Right renal pelvis (tissue), 4 donors: ENCODE results near the gene TM9SF4. TPM values are rescaled to one million over a fixed set of nuclear protein-coding genes. Genes with fewer than 3 reads are reported as not detected.
"Not testable (repeated sequence)": the region's sequence is repeated elsewhere in the genome, so short reads cannot be mapped to it uniquely, and the experiment has no call there.

Experiments
- DNase-seq, 4 donors: peaks; one replicate each; pipeline ENCODE4 v3.0.0-alpha.2; 2013; ENCODE audit warnings: low read depth in 4 of 4, low spot score in 3 of 4, missing footprints in 1 of 4
- polyA plus RNA-seq, 4 donors: library from polyadenylated mRNA; unstranded; fragments of 120-200 nt; gene quantifications; one replicate each; pipeline ENCODE4 v1.2.1, GENCODE V29; 2013; ENCODE audit not compliant: insufficient read length in 4 of 4

The TM9SF4 gene
- polyA plus RNA-seq, 4 donors = 69.8 to 74.8 (median 73.5) TPM

DNA sequence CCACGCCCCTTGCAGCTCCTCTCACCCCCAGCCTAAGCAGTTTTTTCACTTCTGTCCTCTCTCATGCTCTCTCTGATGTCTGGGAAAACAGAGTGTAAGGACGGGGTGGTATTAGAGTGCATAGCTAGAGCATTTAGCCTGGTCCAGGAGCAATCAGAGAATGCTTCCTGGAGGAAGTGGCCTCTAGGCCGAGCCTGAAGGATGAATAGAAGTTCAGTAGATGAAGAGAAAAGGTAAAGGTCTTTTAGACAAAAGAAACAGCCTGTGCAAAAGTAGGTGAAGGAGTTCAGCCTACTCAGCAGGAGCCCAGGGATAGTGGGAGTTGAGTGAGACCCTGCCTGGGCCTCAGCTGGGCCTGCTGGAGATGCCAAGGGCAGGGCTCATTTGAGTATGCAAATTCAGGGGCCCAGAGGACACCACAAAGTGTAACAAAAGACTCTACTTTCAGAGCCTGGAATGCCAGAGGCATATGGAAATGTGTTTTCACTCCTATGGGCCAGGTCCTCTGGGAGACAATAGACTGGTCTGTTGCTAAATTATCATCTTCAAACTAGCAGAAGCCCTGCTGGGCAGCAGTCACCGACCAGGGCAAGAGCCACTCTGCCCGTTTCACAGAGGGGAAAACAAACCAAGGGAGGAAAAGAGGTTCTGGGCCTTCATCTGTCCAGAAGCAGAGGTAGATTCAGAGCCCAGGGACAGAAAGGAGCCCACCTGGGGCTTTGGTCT is 19.7 kb upstream of the TM9SF4 start:
- no peak for DNase-seq

DNA sequence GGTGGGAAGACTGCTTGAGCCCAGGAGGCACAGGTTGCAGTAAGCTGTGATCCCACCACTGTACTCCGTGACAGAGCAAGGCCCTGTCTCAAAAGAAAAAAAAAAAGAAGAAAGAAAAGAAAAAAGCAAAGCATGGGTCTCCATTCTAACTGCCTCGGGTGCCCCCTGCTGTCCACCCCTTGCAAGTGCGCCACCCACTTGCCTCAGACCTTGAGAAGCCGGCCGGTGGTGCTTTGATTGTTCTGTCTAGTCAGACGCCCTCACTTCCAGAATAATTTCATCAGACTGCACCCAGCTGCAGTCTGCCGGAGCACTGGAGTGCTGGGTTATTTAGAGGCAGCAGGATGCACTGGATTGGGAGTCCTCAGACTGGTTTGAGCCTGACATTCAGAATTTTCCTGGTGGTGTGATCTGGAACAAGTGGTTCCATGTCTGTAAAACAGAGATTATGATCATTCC is 17.6 kb upstream of the TM9SF4 start:
- peak; percentile 49 to 62 (median 50) for DNase-seq

DNA sequence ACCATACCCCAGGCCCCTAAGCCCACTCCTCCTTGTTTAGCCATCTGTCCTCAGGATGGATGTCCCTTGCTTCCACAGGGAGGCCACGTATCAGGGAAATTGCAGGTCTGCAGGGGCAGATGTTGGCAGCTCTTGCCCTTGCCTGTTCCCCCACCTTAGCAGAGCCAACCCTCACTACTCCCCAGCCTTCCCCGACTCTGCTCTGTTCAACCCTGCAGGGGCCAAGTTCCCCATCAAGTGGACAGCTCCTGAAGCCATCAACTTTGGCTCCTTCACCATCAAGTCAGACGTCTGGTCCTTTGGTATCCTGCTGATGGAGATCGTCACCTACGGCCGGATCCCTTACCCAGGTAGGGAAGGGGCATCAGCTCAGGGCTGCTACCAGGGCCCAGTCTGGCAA is 10.7 kb upstream of the TM9SF4 start:
- DNase-seq = no peak

DNA sequence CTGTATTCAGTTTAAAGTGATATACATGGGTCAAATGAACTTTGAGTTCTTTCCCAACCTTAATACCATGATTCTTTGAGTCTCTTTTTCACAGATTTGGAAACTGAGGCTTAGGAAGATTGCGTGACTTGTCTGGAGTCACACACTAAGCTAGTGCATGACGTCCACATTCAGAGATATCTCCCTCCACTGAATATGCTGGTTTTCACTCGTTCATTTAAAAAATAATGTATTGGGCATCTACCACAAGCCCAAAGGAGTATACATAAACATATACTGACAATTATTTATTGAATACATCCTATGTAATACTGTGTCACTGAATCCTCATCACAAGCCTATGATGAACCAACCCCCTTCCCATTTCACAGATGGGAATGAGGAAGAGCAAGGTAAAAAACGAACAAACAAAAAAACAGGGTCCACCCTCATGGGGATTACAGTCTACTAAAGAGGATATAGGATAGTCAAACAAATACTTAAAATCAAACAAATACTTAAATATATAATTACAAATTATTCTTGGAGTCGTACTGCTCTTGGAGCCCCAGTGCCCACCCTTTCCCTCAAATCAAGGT is 611 bp upstream of the TM9SF4 start:
- no peak for DNase-seq

DNA sequence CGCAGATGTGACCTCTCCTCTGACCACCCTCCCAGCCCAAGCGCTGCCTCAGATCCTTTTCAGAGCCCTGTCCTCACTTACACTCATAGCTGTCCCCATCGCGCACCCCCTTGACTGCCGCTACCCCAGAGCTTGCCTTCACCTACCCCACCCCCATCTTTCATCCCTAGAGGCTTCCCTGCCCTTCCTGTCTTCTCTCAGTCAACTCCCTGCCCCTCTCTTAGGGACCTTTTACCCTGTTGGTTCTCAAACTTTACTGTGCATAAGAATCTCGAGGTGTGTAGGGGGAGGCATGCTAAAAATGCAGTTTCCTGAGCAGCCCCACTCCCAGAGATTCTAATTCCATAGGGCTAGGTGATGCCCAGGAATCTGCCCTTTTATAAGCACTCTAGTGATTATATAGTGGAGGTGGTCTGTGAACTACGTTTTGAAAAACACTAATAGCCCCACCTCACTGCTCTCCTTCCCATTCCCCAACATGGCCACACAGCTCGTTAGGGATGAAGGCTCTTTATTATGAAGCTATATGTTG is 725 bp downstream of the TM9SF4 start:
- DNase-seq = peak in 1 of 4 donors; percentile 11

DNA sequence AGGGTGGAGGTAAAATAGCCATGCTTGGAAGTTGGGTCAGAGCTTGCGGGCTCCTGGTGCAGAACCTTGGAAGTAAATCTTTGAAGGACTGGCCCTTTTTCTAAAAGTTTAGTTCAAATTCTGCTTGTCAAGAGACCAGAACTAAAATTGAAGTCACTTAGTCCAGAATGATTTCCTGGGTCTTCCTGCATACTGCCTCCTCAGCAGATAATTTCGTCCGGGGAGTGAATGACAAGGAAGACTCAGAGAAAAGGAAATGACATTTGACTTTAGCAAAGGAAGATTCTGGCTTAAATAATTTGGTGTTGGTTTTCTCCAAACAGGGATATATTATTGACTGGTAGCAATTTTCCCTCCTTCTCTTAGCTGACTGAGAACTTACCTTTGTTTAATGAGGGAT is 1.2 kb downstream of the TM9SF4 start:
- no peak for DNase-seq

DNA sequence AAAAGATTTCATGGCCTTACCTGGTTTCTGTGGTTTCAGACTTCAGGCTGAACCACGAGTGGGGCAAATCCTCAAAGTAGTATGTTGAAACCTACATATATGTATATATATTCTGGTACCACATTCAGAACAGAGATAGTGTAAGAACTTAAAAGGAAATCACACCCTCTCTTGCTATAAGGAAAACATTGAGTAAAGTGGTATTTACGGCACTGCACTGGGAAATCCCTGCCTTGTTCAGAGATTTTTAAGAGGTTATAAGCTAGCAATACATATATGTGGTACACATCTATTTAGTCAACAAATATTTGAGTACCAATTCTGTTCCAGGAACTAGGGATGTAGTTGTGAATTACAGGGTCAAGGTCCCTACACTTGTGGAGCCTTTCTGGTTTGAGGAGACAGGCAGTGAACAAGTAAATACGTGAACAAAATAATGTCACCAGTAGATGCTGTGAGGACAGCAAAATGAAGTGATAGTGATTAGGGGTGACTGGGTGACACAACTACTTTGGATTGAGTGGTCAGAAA is 1.7 kb downstream of the TM9SF4 start:
- DNase-seq = no peak

DNA sequence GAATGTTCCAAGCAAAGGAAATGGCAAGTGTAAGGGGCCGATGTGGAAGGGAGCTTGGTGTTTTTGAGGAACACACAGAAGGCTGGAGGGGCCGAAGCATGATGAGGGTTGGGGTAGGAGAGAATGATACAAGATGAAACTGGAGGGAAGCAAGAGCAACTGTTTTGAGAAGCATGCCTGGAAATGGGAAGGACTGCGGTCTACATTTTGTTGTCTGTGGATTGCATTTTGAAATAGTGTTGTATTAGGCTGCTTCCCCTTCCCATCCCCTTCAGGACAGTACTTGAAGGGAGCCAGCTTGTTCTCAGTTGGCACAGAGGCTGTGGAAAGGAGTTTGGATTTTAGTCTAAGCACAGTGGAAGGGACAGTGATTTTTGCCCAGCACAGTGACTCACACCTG is 2.2 kb downstream of the TM9SF4 start:
- DNase-seq = no peak

DNA sequence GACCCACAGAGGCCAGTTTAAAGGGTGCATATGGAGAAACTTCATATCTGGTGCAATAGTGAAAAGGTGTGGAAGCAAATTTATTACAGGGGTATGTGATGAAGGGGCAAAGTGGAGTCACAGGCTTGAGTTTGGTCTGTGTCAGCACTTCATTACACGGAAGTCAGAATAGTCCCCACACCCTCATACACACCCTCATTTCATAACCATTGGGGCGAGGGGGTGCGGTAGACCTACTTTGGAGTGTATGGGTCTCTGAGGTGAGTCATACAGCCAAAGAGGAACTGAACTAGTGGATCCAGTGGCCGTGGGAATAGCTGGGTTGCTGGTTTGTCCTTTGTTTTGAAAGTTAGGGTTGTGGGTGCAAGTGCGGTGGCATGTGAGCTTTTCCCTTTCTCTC is 3.3 kb downstream of the TM9SF4 start:
- no peak for DNase-seq

DNA sequence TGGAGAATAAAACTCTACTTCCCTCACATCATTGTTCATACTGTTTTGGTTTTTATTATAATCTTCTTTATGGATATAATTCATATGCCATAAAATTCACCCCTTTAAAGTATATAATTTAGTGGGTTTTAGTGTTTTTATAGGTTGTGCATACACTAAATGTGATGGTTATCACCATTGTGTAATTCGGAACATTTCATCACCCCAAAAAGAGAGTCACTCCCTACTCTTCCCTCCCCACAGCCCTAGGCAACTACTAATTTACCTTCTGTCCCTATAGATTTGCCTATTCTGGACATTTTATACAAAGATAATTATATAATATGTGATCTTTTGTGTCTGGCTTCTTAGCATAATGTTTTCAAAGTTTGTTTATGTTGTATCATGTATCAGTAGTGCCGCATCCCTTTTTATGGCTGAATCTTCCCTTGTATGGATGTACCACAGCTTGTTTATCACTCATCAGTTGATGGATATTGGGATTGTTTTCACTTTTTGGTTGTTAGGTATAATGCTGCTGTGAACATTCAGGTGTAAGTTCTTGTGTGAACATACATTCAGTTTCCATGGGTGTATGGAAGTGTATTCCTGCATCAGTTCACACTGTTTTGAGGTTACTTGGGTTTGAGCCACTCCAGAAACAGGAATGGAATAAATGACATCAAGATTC is 4.2 kb downstream of the TM9SF4 start:
- no peak for DNase-seq

DNA sequence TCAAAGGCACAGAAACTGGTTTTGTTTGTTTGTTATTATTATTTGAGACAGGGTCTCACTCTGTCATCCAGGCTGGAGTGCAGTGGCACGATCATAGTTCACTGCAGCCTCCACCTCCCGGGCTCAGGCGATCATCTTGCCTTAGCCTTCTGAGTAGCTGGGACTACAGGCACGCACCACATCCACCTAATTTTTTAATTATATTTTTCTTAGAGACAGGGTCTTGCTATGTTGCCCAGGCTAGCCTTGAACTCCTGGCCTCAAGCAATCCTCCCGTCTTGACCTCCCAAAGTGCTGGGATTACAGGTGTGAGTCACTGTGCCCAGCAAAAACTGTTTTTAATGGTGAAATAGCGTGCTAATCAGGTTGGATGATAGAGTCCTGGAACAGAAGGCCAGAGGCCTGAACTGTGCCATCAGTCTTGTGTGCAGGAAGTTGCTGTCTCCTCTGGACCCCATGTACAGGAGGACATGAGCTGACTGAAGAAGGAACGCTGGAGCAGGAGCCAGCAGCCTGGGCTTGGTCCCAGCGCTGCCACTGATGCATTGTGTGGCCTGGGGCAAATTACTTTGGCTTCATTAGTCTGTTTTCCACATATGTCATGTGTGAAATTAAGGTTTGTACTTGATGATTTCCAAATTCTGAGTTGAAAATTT is 4.9 kb downstream of the TM9SF4 start:
- DNase-seq = no peak

DNA sequence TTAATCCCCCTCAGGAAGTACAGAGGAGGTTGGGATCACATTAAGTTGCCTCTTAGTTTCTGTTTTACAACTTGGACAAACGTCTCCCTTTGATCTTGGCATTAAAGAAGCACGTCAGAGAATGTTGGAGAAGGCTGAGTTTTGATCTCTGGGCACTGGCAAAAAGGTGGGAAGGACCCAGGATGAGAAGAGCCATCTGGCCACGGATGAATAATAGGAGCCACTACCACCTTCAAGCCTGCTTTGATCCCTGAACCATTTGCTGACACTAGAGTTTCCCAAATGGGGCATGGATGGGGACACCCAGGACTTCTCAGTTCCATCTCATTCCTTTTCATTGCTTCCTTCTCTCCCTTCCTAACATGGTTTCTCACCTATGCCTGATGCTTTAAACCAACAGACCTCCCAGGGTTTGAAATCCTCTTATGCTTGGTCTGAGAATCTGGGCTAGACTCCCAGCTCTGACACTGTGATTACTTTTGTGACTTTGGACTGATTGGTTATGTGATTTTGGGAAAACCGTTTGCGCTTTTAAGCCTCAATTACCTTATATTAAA is 5.8 kb downstream of the TM9SF4 start:
- DNase-seq = no peak

DNA sequence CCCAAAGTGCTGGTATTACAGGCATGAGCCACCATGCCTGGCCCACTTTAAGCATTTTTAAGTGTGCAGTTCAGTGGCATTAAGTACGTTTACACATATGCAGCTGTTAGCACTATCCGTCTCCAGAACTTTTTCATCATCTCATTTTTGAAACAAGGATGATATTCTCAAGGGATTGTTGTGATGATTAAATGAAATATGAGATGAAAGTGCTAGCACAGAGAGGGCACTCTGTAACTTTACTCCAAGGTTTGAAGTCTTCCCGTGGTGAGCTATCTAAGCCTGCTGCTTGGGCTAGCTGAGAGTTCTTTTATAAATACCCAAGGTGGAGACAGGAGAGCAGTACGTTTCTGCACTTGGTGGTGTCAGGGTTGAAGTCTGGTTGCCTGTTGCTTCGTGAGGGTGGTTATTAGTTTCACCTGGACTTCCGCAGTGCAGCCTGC is 6.6 kb downstream of the TM9SF4 start:
- DNase-seq = no peak

DNA sequence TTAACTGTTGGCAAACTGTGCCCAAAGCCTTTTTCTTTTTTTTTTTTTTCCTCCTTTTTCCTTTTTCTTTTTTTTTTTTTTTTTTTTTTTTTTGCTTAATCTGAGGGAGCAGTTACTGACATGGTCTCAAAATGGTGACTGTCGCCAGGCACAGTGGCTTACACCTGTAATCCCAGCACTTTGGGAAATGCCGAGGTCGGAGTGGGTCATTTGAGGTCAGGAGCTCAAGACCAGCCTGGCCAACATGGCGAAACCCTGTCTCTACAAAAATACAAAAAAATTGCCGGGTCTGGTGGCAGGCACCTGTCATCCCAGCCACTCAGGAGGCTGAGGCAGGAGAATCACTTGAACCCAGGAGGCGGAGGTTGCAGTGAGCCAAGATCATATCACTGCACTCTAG is 7.3 kb downstream of the TM9SF4 start:
- not testable (repeated sequence) for DNase-seq

DNA sequence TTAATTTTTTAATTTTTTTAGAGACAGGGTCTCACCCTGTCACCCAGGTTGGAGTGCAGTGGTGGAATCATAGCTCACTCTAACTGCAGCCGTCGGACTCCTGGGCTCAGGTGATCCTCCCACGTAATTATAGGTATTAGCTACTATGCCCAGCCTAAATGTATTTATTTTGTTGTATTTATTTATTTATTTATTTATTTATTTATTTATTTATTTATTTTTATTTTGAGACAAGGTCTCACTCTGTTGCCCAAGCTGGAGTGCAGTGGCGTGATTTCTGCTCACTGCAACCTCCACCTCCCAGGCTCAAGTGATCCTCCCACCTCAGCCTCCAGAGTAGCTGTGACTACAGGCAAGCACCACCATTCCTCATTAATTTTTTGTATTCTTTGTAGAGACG is 8.9 kb downstream of the TM9SF4 start:
- DNase-seq = not testable (repeated sequence)

DNA sequence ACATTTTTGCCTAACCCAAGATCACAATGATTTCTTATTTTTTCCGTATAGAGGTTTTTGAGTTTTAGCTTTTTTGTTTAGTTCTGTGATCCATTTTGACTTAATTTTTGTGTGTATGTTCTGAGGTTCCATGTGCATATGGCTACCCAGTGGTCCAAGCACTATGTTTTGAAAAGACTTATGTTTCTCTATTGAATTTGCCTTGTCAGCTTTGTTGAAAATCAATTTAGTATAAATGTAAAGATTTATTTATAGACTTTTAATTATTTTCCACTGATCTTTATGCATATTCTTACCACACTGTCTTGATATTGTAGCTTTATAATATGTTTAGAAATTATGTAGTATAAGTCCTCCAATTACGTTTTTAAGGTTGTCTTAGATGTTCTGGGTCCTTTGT is 10.2 kb downstream of the TM9SF4 start:
- no peak for DNase-seq

DNA sequence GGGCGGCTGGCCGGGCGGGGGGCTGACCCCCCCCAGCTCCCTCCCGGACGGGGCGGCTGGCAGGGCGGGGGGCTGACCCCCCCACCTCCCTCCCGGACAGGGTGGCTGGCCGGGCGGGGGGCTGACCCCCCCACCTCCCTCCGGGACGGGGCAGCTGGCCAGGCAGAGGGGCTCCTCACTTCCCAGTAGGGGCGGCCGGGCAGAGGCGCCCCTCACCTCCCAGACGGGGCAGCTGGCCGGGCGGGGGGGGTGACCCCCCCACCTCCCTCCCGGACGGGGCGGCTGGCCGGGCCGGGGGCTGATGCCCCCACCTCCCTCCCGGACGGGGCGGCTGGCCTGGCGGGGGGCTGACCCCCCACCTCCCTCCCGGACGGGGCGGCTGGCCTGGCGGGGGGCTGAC is 12.4 kb downstream of the TM9SF4 start:
- not testable (repeated sequence) for DNase-seq

DNA sequence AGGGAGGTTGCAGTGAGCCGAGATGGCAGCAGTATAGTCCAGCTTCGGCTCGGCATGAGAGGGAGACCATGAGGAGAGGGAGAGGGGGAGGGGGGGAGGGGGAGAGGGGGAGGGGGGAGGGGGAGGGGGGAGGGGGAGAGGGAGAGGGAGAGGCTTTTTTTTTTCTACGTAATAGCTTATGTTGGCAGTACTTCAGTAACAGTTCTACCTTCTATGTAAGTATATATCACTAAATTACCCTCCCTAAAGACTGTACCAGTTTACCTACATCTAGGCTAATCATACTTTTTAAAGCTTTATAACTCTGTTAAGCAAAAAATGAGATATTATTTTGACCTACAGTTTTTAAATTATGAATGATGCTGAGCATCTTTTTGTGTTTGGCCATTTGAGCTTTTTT is 13.6 kb downstream of the TM9SF4 start:
- no peak for DNase-seq

DNA sequence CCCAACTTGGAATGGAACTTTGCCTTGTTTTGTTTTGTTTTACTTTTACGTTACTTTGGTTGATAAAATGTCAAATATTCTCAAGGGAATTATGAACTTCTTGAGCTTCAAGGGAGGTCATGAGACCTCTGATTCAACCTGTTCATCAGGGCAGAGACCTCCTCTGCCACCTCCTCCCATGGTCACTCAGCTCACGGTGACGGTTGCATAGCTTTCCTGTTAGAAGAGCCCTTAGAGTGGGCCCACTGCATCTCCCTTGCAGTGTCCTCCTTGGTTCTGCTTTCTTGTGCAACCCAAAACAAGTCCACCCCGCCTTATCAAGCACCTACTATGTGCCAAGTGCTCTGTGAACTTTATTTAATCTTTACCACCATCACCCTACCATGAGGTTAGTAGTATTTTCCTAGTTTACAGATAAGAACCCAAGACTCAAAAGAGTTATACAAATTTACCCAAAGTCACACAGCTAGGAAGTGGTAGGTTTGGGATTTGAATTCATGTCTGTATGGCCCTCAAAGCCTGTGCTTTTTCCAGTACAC is 15.5 kb downstream of the TM9SF4 start:
- DNase-seq = no peak

DNA sequence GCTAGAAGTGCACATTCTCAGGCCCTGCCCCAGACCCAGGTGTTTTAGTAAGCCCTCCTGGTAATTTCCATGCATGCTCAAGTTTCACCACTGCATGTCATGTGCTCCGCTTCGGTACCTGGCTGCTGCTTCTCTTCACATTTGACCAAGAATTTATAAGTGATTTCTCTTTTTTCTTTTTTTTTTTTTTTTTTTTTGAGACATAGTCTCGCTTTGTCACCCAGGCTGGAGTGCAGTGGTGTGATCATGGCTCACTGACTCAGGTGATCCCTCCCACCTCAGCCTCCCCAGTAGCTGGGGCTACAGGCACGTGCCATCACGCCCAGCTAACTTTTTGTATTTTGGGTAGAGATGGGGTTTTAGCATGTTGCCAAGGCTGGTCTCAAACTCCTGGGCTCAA is 16.0 kb downstream of the TM9SF4 start:
- DNase-seq = no peak
